HS-27A (cell line): ENCODE measurements around the gene MEPCE.

Experiments used
- DNase-seq: peaks from one replicate; pipeline ENCODE4 v3.0.0-alpha.2; 2012; ENCODE audit warnings: low read depth, missing footprints

Gene MEPCE

GRCh38 chr7:100406767-100407166 is 22.9 kb upstream of the MEPCE start:
- no peak for DNase-seq

GRCh38 chr7:100407285-100408180 is 22.1 kb upstream of the MEPCE start:
- peak; percentile 23 for DNase-seq

GRCh38 chr7:100411101-100411500 is 18.5 kb upstream of the MEPCE start:
- DNase-seq = no peak

- DNase-seq = no peak
Observed at GRCh38 chr7:100413346-100413745, 16.3 kb upstream of the MEPCE start.

GRCh38 chr7:100413889-100414288 is 15.7 kb upstream of the MEPCE start:
- no peak for DNase-seq

GRCh38 chr7:100415448-100415847 is 14.2 kb upstream of the MEPCE start:
- DNase-seq = no peak

GRCh38 chr7:100418930-100419659 is 10.5 kb upstream of the MEPCE start:
- DNase-seq = no peak

DNA sequence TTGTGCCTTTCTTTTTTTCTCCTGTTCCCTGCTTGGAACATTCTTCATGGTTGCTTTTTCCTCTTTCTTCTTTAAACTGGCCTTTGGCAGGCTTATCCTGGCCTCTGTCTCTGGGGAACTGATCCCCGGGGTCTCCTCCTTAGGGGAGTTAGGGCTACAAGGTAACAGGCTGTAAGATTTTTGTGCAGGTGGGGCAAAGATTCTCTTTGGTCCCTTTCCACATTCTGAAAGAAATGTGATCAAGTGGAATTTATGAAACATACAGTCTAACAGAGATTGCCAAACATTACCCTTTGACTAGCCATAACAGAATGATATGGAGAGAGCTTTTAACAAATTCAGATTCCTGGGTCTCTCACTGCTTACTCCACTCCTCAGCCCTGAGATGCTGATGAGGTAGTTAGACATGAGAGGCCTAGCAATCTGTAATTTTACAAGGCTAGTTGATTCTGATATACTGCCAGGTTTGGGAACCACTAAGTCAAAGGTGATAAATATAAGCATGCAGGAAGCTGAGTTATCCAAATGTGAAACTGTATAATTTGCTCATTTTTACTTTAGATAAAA is 9.9 kb upstream of the MEPCE start:
- DNase-seq = no peak

DNA sequence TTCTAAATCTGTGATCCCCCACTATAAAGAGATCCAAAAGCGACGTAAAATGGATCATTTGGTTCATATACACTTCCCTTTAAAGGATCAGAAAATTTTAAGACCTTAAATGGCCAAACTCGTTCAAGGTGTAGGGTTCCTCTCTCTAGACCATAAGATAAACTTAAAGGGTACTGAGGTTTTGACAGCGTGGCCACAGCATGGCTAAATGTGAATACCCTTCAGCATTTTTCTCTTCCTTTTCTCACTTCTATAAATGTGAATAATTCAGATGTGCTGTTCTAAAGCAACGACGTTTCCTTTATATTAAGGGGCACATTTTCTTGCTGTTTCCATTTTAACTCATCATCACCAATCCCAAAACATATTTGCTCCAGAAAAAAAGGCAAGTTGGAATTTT is 6.3 kb upstream of the MEPCE start:
- DNase-seq = no peak

DNA sequence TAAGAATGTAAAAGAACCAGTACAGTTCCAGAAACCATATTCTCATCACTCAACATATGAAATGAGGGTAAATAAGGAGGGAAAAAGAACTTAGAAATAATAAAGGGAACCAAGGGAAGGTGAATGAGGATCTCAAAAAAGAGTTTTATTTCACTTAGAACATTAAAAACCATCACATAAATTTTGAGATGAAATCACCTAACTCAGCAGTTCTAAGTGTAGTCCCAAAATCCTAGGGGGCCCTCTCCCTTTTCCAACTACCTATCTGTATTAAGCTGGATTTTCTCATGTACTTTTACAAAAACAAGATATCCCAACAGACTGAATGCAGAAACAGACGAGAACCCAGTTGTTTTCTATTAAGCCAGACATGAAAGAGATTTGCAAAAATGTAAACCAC is 4.3 kb upstream of the MEPCE start:
- no peak for DNase-seq

- no peak for DNase-seq
Observed at GRCh38 chr7:100426516-100426915, 3.1 kb upstream of the MEPCE start.

DNA sequence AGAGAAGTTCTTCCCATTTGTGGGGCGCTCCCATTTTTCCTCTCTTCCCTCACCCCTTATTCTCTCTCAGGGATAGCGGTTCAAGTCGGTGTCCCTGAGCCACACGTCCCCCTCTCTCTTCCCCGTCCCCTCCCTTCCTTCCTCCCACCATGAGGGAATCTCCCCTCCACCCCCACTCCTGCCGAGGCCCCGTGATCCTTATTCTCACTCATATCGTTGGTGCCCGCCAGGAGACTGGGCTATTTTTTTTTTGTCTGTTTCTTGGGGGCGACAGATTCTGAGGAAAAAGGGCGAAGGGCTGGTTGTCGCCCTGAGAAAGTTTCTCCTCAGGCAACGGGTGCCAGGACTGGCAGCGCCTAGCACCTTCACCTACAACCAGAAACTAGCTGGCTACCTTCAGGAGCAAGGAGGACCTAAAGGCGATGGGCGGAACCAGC is 1.9 kb upstream of the MEPCE start:
- DNase-seq = no peak

DNA sequence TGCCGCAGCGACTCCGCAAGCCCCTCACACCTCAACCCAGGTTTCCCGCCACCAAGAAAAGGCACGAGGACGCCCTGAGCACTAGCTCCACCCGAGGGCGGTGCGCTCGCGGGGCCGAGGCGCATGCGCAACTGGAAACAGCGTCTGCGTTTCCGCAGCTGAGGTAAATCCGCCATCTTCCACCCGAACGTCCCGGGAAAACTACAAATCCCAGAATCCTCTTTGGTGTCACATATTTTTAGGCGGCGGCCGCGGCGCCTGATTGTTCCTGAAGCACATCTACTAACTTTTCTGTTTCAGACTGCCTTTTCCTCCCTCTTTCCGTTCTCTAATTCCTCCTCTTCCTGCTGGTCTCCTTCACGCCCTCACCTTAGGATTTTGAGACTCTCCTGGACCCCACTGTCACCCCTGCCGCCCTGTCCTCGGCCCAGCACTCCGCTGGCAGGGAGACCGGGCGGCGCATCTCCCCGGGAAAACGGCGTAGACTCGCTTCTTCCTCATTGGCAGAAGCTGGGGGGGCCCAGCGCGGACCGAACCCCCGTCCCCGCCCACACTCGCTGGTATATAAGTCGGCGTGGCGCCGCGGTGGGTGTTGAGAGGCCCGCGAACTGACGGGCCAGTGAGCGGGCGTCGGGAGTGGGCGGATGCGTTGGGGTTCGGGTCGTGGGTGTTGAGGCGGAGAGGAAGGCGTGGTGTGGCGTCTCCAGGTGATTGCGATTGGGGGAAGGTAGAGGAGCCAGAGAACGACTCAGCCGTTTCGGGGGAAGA is 1.2 kb upstream of the MEPCE start, which contains the start of gene ZCWPW1:
TSS of gene ZCWPW1 (minus strand) at position 505 of the 768 bp plus-strand sequence. CDS start 8,054 bp downstream, outside the sequence.
- peak; percentile 88 for DNase-seq

GRCh38 chr7:100428967-100429636 is 529 bp upstream of the MEPCE start:
- peak; percentile 93 for DNase-seq

DNA sequence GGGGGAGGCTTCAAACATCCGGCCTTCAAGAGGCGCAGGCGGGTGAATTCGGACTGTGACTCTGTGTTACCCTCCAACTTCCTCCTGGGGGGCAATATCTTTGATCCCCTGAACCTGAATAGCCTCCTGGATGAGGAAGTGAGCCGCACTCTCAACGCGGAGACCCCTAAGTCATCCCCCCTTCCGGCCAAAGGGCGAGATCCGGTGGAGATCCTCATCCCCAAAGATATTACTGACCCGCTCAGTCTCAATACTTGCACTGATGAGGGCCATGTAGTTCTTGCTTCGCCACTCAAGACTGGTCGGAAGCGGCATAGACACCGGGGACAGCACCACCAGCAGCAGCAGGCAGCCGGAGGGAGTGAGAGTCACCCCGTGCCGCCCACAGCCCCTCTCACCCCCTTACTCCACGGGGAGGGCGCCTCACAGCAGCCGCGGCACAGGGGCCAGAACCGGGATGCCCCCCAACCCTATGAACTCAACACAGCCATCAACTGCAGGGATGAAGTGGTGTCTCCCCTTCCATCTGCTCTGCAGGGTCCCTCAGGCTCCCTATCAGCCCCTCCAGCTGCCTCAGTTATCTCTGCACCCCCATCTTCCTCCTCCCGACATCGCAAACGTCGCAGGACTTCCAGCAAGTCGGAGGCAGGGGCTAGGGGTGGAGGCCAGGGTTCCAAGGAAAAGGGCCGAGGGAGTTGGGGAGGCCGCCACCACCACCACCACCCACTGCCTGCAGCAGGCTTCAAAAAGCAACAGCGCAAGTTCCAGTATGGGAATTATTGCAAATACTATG is 1.1 kb downstream of the MEPCE start:
- no peak for DNase-seq

GRCh38 chr7:100431286-100431735 is 1.7 kb downstream of the MEPCE start:
- DNase-seq = no peak

DNA sequence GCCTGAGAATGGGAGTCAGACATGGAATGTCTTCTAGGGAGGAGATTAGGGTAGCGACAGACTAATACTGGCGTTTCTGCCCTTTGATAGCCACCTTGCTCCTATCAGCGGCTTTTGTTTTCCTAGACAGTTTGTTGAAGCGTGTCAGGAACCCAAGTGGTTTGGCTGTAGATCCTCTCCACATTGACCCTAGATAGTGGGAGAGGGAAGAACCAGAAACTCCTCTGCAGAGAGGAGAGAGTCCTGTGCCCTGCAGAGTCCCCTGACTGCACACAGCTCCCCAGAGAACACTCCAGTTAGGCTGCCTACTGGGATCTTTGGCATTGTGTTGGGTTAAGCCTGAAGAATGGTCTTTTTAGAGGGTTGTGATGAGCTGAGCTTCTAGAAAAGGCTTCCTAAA is 2.4 kb downstream of the MEPCE start:
- no peak for DNase-seq

DNA sequence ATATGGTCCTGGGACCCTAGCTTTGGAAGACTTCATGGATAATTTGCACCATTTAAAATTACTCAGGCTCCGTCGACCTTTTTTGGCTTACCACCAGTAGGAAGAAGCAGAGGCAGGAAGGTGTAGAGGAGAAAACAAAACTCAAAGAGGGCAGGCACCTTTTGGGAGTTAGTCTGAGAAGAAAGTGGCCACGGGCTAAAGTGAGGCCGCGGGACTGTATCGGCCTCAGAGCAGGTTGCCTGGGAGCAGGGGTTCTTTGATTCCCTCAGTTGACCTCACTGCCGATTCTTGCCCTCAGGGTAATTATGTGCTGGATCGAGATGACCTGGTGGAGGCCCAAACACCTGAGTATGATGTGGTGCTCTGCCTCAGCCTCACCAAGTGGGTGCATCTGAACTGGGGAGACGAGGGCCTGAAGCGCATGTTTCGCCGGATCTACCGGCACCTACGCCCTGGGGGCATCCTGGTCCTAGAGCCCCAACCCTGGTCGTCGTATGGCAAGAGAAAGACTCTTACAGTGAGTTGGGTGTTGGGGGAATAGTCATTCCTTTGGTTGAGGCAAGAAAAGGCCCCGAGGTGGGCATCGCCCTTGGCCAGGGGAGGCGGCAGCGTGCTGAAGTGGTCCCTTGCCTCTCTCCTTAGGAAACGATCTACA is 3.1 kb downstream of the MEPCE start:
- DNase-seq = no peak

GRCh38 chr7:100433276-100433591 is 3.6 kb downstream of the MEPCE start:
- no peak for DNase-seq
